Mucosa of gallbladder (tissue), 1 donor: ENCODE results near the gene CTNNA1. TPM values are rescaled to one million over a fixed set of nuclear protein-coding genes. Genes with fewer than 3 reads are reported as not detected.
"Not testable (repeated sequence)": the region's sequence is repeated elsewhere in the genome, so short reads cannot be mapped to it uniquely, and the experiment has no call there.

Source experiments
- DNase-seq: peaks from one replicate; pipeline ENCODE4 v3.0.0-alpha.2; 2020; ENCODE audit warnings: low spot score
- total RNA-seq: library from RNA; stranded (reverse); gene quantifications from one replicate; pipeline ENCODE4 v1.2.1, GENCODE V29; 2021
- donor health status: DM: no; HTN: no; CAD: no.

CTNNA1 gene
- total RNA-seq, 1 donor from 2014 or later = 371 TPM

DNA sequence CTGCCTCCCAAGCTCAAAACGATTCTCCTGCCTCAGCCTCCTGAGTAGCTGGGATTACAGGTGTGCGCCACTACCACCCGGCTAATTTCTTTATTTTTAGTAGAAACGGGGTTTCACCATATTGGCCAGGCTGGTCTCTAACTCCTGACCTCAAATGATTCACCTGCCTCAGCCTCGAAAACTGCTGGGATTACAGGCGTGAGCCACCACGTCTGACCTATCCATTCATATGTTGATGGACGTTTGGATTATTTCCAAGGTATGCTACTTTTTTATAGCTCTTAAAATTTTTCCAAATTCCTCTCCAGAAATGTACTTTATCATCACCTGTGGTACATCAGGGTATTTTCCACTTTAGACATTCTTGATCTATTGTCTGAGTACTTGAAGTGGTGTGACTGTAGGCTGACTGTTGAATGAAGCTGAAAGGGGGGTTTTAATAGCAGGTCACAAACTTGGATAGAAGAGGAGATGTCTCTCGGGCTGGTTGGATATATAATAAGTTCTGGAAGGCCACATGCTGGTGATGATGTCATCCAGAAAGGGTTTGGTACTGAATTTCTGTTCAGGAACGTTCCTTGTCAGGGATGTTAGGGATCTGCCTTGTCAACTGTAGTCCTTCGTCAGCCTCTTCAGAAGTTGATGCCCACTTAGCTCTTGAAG is 7.4 kb downstream of the CTNNA1 start:
- no peak for DNase-seq

DNA sequence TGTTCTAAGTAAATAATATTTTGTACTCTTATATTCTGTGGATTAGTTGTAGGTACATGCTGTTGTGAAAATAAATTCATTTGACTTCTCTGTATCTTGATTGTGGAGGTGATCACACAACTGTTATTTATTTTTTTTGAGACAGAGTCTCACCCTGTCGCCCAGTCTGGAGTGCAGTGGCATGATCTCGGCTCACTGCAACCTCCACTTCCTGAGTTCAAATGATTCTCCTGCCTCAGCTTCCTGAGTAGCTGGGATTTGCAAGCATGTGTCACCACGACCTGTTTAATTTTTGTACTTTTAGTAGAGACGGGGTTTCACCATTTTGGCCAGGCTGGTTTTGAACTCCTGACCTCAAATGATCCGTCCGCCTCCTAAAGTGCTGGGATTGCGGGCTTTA is 7.9 kb downstream of the CTNNA1 start:
- not testable (repeated sequence) for DNase-seq

DNA sequence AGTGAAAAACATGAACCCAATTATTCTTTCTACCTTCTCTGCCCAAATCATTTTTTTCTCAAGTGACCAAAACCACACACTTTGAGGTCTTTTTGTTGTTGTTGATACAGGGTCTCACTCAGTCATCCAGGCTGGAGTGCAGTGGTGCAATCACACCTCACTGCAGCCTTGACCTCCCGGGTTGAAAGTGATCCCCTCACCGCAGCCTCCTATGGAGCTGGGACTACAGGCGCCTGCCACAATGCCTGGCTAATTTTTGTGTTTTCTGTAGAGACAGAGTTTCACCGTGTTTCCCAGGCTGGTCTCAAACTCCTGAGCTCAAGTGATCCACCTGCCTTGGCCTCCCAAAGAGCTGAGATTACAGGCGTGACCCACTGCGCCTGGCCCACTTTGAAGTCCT is 8.4 kb downstream of the CTNNA1 start:
- not testable (repeated sequence) for DNase-seq

DNA sequence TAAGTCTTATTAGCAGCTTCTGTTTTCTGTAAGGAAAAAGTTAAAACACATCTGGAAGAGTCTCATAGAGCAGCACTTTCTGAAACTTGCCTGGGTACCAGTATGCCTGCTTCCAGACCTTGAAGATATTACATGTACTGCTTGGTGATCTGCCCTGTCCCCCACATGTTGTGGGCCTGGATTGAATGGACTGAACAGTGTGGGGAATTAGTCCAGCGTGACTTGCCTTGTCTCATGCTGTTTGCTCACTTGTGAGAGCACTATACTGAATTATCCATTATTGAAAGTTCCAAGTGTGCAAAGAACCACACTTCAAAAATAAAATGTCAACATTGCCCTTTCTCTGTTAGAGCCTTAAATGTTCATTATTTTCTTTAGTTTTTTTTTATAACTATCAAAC is 8.9 kb downstream of the CTNNA1 start:
- no peak for DNase-seq

DNA sequence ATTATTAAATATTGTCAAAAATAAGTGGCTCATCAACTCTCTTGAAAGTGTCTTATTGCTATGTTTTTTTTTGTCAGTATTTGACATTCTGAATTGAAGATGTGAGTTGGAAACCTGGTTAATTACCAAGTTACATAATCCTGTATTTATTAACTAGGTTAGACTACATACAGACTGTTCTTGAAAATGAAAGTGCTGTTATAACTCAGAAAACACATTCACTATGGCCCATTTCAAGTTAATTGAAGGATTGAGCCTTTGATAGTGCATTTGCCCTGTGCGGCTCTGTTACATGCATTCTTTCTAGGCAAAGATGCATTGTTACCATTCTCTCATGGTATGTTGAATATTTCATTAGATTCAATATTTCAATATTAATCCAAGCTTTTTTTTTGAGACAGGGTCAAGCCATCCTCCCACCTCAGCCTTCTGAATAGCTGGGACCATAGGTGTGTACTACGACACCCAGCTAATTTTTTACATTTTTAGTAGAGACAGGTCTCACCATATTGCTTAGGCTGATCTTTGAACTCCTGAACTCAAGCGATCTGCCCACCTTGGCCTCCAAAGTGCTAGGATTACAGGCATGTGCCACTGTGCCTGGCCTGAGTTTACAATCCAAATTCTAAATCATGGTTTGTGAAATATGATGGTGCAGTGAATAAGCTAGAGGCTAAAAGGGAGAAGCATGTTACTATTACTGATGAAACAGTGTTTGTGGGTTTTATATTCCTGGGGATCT is 10.0 kb downstream of the CTNNA1 start:
- DNase-seq = no peak

DNA sequence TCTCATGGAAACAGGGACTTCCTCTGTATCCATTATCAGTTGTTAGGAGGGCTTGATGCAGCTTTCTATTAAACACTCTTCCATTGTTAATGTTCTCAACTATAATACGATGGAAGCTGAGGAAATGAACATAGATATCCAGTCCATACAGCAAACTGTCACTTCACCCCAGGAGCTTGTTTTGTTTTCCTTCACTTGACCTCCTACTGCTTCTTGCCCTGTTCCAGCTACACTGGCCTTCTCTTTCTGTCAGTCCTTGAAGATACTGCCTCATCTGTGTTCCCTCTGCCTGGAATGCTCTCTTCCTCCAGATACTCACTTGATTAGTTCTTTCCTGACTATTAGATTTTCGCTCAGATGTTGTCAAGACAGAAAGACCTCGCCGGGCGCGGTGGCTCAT is 17.1 kb downstream of the CTNNA1 start:
- DNase-seq = no peak

DNA sequence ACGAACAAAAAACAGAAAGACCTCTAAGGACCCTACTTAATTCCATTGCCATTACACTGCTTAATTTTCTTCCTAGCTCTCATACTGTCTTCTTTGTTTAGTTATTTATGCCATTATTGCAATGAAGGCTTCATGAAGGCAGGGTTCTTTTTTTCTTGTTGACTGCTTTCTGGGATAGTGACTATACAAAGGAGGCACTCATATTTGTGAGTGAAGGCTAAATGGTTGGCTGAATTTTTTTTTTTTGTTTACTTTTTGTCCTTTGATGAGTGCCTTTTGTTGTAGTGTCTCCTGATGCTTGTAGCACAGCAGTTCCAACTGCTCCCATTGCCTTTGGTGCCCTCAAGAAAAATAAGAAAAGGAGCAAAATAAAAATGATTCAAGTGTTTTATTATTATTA is 17.8 kb downstream of the CTNNA1 start:
- no peak for DNase-seq

DNA sequence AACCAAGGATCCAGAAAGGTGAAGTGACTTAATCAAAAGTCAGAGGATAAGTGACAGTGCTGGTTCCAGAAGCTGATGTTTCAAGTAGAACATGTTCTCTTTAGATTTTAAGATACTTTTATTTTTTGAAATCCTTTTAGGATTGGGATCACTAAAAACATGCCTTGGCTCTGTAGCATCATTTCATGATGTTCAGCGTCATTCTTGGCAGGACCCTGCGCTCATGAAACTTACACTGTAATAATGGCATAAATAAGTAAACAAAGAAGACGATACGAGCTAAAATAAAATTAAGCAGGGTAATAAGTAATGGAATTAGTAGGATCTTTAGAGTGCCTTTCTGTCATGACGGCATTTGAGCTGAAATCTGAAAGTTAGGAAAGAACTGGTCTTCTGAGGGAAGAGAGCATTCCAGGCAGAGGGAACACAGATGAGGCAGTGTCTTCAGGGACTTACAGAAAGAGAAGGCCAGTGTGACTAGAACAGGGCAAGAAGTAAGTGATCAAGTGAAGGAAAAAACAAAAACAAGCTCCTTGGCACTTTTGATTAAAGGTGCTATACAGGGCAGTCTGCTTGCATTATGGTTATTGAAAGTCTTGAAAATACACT is 19.9 kb downstream of the CTNNA1 start:
- no peak for DNase-seq

DNA sequence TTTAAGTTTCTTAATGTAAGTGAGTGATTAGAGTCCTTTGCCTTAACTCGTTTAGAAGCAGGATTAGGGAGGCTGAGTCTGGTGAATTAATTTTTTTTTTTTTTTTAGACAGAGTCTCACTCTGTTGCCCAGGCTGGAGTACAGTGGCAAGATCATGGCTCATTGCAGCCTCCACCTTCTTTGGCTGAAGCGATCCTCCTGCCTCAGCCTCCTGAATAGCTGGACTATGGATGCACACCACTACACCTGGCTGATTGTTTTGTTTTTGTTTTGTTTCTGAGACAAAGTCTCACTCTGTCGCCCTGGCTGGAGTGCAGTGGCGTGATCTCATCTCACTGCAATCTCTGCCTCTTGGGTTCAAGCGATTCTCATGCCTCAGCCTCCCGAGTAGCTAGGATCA is 20.4 kb downstream of the CTNNA1 start:
- DNase-seq = not testable (repeated sequence)

DNA sequence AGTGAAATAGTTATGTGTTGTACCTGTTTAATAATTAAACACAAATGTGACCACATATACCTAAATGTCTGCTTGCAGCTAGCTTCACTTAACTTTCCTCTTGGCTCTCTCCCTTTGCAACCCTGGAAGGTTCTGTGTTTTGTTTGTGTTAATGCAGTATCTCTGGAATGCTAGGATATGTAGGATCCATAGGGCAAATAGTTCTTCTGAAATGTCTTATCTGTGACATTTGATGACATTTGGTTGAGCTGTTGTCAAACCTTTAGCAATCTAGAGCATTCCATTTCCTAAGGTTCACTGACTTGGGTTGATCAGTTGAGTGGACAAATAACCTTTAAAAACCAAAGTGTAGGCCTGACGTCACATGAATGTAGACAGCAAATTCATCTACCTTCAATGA is 21.8 kb downstream of the CTNNA1 start:
- DNase-seq = no peak

DNA sequence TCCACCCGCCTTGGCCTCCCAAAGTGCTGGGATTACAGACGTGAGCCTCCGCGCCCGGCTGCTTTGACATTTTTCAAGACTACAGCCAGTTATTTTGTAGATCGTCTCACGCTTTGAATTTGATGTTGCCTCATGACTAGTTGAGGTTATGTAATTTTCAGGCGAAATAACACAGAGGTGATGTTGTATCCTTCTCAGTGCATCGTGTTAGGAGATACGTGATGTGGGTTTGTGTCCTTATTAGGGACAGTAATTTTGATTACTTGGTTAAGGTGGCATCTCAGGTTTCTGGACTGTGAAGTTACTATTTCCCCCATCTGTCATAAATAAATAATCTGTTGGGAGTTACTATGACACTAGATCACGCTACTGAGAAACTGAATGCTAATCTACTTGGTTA is 25.0 kb downstream of the CTNNA1 start:
- no peak for DNase-seq

DNA sequence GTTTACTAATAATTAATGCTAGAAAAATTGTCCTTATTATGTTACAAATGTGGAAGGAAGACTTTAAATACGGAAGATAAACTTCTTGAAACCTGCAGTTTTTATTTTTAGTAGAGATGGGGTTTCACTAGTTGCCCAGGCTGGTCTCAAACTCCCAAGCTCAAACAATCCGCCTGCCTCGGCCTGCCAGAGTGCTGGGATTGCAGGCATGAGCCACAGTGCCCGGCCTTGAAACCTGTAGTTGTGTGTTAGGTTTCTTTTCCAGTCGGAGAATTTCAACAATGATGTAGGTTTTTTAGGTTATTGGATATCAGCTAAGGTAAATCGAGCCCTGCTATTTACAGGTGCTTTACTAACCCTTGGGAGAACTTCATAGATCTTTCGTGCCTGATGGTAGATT is 30.8 kb downstream of the CTNNA1 start:
- no peak for DNase-seq

DNA sequence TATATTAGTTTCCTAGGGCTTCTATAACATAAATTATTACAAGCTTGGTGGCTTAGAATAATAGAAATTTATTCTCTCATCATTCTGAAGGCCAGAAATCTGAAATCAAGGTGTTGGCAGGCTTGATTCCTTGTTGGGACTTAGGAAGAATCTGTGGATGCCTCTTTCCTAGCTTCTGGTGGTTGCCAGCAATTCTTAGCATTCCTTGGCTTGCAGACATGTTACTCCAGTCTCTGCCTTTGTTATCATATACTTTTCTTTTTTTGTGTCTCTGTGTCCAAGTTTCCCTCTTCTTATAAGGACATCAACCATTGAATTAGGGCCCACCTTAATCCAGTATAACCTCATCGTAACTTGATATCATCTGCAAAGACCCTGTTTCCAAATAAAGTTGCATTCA is 31.4 kb downstream of the CTNNA1 start:
- DNase-seq = no peak

DNA sequence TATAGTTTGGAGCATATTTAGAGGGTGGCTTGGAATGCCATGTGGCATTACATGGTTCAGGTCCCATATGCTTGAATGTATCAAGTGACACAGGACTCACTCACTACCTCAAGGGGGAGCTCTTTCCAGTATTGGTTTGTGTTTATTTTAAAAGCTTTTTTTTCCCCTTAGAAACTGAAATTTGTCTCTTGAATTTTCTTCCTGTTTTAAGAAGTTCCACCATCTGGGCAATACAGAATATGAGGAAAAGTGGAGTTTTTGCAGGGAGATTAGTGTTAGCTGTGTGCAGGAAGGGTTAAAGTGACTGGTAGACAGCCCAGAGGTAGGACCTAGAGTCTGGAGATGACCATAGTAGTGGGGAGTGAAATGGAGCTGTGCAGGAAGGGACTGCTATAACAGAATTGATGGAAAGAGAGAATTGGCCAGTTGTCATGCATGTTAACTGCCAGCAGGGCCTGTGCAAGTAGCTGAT is 36.6 kb downstream of the CTNNA1 start:
- no peak for DNase-seq

DNA sequence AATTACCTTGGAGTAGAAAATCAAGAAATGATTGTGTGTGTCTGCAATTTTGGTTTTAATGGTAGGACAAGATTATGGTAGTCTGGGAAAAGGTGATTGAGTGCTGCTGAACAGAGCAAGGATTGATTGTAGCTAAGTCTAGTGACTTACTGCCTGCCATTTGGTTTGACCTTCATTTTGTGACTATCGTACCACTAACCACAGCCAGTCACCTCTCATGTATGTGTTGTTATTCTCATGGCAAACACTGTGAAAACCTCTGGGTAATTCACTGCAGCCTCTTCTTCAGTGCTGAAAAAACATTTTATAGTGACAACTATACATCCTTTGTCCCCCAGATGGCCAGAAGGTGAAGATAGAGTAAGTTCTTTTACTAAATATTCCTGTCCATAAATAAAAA is 37.5 kb downstream of the CTNNA1 start:
- no peak for DNase-seq

DNA sequence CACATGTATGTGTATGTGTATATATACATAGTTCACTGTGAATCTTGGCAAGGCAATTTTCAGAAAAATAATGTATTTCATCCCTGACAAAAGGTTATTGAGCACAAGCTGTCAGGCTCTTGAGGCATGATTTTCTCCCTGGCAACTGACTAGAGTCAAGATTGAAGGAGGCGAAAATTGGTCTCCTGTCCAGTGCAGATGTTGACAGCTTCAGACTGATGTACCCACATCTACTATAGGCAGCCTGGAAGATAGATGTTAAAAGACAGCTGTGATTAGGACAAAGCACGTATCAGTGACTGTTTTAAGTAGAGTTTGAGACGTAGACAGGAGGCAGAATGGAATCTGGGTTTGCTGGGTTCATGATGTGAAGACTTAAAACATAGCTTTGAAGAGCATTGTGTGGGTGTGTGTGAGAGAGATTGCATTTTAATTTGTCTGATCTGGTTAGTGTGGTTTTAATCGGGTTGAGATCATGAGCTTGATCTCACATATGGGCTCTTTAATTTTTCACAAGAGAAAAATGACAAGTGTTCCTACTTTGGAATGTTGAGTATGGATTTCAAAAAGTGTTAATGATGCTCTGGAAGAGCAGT is 39.1 kb downstream of the CTNNA1 start:
- DNase-seq = no peak

DNA sequence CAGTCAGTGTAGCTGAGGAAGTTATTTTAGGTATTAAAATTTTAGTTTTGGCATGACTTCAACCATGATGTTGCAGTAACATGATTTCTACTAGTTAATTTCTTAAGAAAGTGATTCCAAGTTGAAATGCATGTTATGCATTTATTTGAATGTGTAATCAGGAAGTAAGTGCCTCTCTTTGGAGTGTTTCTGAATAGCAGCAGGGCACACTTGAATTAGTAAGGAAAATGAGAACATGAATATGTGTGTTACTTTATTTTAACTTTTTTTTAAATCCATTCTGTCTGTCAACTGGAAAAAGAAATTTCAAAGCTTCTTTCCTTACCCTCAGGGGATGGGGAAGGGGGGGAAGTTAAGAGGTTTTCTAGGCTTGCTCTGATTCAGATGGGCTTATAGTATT is 40.4 kb downstream of the CTNNA1 start:
- DNase-seq = no peak

DNA sequence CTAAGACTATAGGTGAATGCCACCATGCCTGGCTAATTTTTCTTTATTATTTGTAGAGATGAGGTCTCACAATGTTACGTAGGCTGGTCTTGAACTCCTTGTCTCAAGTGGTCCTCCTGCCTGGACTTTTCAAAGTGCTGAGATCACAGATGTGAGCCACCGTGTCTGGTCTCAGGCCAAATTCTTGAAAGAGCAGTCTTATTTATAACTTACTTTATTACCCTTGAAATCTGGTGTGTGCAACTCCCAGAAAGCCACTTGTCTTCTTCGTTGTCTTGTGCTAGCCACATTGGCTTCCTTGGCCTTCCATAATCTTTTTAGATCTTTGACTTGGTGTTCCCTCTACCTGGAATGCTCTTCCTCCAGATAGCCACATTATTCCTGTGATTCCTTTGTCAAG is 50.1 kb downstream of the CTNNA1 start:
- no peak for DNase-seq

DNA sequence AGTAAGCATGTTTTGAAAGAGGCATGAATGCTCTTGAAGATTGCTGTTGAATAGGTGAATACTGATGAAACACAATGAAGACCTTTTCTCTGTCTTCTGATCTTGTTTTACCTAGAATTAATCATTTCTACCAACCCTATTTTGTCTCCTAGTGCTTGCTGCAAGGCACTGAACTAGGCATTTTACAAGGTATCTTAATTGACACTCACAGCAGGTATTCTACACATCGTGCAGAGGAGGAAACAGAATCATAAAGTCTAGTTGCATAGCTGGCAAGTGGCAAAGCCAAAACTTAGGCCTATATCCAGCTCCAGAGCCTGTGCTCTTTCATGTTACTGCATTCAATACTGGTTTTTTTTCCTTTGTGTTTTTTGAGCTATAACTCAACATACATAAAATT is 50.7 kb downstream of the CTNNA1 start:
- no peak for DNase-seq

DNA sequence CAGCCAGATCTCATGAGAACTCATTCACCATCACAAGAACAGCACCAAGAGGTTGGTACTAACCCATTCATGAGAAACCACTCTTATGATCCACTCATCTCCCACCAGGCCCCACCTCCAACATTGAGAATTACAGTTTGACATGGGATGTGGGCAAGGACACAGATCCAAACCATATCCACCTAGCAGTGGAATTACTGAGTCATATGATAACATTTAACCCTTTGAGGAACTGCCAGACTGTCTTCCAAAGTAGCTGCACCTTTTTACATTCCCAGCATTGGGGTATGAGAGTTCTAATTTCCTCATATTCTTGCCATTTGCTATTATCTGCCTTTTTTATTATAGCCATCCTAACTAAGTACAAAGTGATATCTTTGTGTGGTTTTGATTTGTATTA is 51.9 kb downstream of the CTNNA1 start:
- no peak for DNase-seq

DNA sequence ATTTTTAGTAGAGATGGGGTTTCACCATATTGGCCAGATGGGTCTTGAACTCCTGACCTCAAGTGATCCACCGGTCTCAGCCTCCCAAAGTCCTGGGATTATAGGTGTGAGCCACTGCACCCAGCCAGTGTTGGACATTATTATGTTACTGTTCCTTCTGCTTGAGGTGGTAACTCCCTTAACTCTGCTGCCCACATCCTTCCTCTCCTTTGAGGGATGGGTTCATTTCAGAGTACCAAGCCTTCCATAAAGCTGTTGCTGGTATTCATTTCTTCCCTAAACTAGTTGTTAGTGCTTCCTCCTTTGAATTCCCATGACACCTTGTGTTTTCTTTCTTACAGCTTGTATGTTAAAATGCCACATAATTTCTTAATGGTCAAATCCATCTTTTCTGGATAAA is 54.0 kb downstream of the CTNNA1 start:
- no peak for DNase-seq

DNA sequence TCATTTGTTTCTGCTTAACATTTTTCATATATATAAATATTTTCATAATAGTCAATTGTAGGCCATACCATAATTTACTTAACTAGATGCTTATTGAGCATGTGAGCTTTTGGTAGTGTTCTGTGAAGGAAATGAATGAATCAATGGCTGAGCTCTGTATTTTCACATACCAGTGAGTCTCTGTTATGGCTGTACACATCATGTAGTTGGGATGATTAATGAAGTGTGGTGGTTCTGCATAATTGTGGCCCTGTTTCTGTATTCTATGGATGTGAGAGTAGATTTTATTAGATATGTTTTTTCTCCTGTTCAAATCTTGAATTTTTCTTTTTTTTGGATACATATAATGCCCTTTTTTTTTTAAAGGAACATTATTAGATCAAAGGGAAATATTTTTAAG is 56.2 kb downstream of the CTNNA1 start:
- DNase-seq = no peak

DNA sequence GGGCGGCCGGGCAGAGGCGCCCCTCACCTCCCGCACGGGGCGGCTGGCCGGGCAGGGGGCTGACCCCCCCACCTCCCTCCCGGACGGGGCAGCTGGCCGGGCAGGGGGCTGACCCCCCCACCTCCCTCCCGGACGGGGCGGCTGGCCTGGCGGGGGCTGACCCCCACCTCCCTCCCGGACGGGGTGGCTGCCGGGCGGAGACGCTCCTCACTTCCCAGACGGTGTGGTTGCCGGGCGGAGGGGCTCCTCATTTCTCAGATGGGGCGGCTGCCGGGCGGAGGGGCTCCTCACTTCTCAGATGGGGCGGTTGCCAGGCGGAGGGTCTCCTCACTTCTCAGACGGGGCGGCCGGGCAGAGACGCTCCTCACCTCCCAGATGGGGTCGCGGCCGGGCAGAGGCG is 57.6 kb downstream of the CTNNA1 start:
- DNase-seq = not testable (repeated sequence)
